ENCODE results near the gene CPNE4. TPM values are rescaled to one million over a fixed set of nuclear protein-coding genes. Genes with fewer than 3 reads are reported as not detected.

Gene CPNE4
- total RNA-seq, 1 donor from 2014 or later: 0.10 TPM

- intact Hi-C loops (cut with micrococcal nuclease): no loop called here
Observed at GRCh38 chr3:131484496-131485111, 550.2 kb downstream of the CPNE4 start.

All from T-helper 1 cell treated with Interleukin-12 subunit alpha and Interleukin-12 subunit beta and Interleukin-4 antibody, amounts not matched to agents 30 ng/mL and 1 ng/mL, for 36 hours (primary cell).